GF-D8 (cell line): ENCODE data around the gene EIF2S3B.
"Not testable (repeated sequence)": the region's sequence is repeated elsewhere in the genome, so short reads cannot be mapped to it uniquely, and the experiment has no call there.

ENCODE experiments used
- DNase-seq: peaks from one replicate; lab custom pipeline; 2025; lab: John Stamatoyannopoulos, UW

EIF2S3B gene

GRCh38 chr12:10505620-10506019 is at the start of gene EIF2S3B:
EIF2S3B (plus strand) TSS chr12:10505890; CDS start chr12:10505903, 13 bp downstream.
- DNase-seq, result no peak

- DNase-seq, result no peak
These were observed 48.8 kb upstream of the EIF2S3B start for GRCh38 chr12:10456856-10457255.

GRCh38 chr12:10457760-10458159 is 47.9 kb upstream of the EIF2S3B start:
- DNase-seq, result no peak

- DNase-seq, result no peak
These were observed 39.4 kb upstream of the EIF2S3B start for GRCh38 chr12:10466311-10466710.

GRCh38 chr12:10469701-10470100 is 36.0 kb upstream of the EIF2S3B start:
- no peak for DNase-seq

GRCh38 chr12:10472808-10473207 is 32.9 kb upstream of the EIF2S3B start:
- not testable (repeated sequence) for DNase-seq

GRCh38 chr12:10481901-10482300 is 23.8 kb upstream of the EIF2S3B start:
- not testable (repeated sequence) for DNase-seq

- not testable (repeated sequence) for DNase-seq
These were observed 18.4 kb upstream of the EIF2S3B start for GRCh38 chr12:10487328-10487727.

GRCh38 chr12:10491766-10492165 is 13.9 kb upstream of the EIF2S3B start:
- no peak for DNase-seq

GRCh38 chr12:10497602-10498001 is 8.1 kb upstream of the EIF2S3B start:
- DNase-seq, result no peak

GRCh38 chr12:10498042-10498441 is 7.6 kb upstream of the EIF2S3B start:
- no peak for DNase-seq

- DNase-seq, result no peak
These were observed 4.7 kb upstream of the EIF2S3B start for GRCh38 chr12:10501030-10501429.

- DNase-seq, result no peak
These were observed 2.2 kb upstream of the EIF2S3B start for GRCh38 chr12:10503460-10503859.

- no peak for DNase-seq
These were observed 6.2 kb downstream of the EIF2S3B start for GRCh38 chr12:10511756-10512355.

GRCh38 chr12:10512798-10513197 is 7.1 kb downstream of the EIF2S3B start:
- no peak for DNase-seq

- no peak for DNase-seq
These were observed 15.9 kb downstream of the EIF2S3B start for GRCh38 chr12:10521555-10521954.

GRCh38 chr12:10528174-10528953 is 22.7 kb downstream of the EIF2S3B start:
- DNase-seq, result no peak

- no peak for DNase-seq
These were observed 23.9 kb downstream of the EIF2S3B start for GRCh38 chr12:10529603-10530002.

GRCh38 chr12:10537721-10538120 is 32.0 kb downstream of the EIF2S3B start:
- DNase-seq, result no peak

- no peak for DNase-seq
These were observed 35.1 kb downstream of the EIF2S3B start for GRCh38 chr12:10540776-10541205.

GRCh38 chr12:10543499-10543898 is 37.8 kb downstream of the EIF2S3B start:
- DNase-seq, result no peak

GRCh38 chr12:10551375-10551774 is 45.7 kb downstream of the EIF2S3B start:
- no peak for DNase-seq

GRCh38 chr12:10553148-10553547 is 47.5 kb downstream of the EIF2S3B start:
- DNase-seq, result no peak
